AML-193 (cell line): ENCODE results near the gene WNK1.

ENCODE experiments used
- DNase-seq, 2 experiments: peaks; one replicate each; lab custom pipeline; 2025; lab: John Stamatoyannopoulos, UW

WNK1 gene

DNA sequence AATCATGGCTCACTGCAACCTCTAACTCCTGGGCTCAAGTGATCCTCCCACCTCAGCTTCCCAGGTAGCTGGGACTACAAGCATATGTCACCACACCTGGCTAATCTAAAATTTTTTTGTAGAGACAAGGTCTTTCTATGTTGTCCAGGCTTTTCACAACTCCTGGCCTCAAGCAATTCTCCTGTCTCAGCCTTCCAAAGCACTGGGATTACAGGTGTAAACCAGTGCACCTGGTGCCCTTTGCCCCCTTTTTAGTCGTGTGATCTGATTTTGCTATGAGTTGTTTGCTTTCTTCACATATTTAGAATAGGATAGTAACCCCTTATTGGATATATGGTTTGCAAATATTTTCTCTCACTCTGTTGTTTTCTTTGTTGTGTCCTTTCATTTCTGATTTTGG lies 198.8 kb downstream of the WNK1 start:
- no peak for DNase-seq

DNA sequence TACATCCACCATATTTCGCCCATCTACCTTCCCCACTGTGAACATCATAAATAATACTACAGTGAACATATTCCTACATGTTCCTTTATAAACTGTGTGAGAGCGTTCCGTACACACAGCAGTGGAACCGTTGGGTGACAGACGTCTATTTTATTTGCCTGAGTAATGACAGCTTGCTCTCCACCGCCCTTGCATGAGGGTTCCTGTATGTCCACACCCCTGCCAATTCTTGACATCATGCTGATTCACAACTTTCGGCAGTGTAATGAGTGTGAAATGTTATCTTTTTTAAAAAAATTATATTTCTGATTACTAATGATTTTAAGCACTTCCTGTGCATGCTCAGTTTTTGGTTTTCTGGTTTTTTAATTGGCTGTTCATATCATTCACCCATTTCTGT lies 201.4 kb downstream of the WNK1 start:
- no peak for DNase-seq

DNA sequence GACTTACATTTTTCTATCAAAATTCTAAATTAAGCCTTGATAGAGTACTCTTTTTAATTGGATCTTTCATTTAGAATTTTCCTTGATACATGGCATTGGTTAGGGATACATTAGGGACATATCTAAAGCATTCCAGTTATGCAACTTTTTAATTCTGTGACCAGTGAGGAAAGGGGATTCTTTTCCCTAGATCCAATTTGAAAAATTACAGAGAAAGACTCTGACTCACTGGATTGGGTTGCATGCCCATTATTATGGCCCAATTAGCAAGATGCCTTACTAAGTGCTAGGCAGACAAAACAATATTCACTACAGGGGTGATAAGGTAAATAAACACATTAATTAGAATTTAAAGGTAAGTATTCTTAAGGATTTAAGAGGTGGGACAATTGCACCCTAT lies 202.4 kb downstream of the WNK1 start:
- no peak for DNase-seq

DNA sequence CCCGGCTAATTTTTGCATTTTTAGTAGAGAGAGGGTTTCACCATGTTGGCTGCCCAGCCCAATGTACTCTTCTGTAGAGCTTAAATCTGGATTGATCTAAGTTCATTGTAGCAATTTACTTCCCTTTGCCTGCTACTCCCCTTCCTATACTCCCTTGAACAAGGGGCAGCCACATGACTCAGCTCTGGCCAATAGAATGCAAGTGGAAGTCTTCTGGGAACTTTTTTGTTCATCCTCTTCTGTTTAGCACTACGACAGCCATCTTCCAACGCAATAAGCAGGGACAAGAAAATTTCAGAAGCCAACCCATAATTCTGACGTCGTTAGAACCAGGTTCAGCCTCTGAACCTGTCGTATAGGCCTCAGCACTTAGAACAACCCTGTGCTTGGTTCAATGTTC lies 203.6 kb downstream of the WNK1 start:
- no peak for DNase-seq

DNA sequence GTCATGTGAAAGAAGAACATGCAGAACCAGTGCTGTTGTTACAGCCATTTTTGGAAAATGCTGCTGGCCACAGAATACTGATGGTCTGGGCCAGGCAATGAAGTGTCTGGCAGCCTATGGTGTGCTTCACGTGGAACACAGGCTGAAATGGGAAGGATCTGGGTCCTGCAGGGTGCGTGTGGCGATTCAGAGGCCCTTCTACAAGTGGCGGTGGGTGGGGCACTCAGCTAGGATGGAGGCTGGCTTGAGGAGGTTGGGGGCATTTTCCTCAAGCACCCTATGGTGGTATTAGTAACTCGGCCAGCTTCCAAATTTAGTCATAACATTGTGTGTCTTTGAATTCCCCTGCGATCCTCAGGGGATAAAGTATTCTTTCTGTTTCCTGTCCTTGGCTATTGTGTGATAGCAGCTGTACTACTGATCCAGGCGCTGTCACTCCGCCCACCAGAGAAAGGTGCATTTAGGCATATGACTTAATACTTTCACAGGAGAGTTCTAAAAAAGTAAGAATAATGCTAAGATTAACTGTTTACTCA lies 206.3 kb downstream of the WNK1 start:
- DNase-seq: no peak
